ENCODE results near the gene ASIC2.

ASIC2 gene

DNA sequence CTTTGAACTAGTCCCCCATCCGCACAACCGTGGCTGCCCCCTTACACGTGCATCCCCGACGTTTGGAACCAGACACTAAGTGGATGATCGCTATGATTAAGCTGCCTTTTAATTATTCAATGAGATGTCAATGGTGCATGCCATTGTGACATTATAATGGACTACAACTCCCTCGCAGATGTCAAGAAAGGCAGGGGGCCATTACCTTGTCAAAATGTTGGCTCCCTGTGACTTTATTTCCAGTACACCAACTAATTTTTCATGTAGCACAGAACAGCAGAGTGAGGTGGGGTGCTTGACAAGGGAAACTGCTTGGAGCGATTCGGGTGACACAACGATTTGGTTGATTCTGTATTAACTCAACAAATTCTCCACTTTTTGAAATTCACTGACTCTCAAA, 26.5 kb downstream of the ASIC2 start:
- no peak for DNase-seq (ENCODE audit: low read depth in 1 of 2, low spot score in 1 of 2)
- Histone ChIP-seq H3K27ac (replicated peaks) (no peak overlapping the region), H3K27me3 (ENCODE audit: insufficient read depth, poor library complexity, severe bottlenecking) (no peaks in the 10 kb centered on the region), H3K4me3 (replicated peaks; ENCODE audit: insufficient read depth, low read length) (no peak overlapping the region)
- TF ChIP-seq, protein P1, sequence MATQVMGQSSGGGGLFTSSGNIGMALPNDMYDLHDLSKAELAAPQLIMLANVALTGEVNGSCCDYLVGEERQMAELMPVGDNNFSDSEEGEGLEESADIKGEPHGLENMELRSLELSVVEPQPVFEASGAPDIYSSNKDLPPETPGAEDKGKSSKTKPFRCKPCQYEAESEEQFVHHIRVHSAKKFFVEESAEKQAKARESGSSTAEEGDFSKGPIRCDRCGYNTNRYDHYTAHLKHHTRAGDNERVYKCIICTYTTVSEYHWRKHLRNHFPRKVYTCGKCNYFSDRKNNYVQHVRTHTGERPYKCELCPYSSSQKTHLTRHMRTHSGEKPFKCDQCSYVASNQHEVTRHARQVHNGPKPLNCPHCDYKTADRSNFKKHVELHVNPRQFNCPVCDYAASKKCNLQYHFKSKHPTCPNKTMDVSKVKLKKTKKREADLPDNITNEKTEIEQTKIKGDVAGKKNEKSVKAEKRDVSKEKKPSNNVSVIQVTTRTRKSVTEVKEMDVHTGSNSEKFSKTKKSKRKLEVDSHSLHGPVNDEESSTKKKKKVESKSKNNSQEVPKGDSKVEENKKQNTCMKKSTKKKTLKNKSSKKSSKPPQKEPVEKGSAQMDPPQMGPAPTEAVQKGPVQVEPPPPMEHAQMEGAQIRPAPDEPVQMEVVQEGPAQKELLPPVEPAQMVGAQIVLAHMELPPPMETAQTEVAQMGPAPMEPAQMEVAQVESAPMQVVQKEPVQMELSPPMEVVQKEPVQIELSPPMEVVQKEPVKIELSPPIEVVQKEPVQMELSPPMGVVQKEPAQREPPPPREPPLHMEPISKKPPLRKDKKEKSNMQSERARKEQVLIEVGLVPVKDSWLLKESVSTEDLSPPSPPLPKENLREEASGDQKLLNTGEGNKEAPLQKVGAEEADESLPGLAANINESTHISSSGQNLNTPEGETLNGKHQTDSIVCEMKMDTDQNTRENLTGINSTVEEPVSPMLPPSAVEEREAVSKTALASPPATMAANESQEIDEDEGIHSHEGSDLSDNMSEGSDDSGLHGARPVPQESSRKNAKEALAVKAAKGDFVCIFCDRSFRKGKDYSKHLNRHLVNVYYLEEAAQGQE (IDR thresholded peaks at IDR 0.05; ENCODE audit: insufficient replicate concordance, low read depth): no peak
- TF ChIP-seq POLR2AphosphoS5 (IDR thresholded peaks at IDR 0.05; ENCODE audit: low read depth) (no peak), SPI1 (IDR thresholded peaks at IDR 0.05; ENCODE audit: borderline replicate concordance, low read depth) (no peak), GABPA (IDR thresholded peaks at IDR 0.05; ENCODE audit: low read depth) (no peak)
- TF ChIP-seq, protein P2, sequence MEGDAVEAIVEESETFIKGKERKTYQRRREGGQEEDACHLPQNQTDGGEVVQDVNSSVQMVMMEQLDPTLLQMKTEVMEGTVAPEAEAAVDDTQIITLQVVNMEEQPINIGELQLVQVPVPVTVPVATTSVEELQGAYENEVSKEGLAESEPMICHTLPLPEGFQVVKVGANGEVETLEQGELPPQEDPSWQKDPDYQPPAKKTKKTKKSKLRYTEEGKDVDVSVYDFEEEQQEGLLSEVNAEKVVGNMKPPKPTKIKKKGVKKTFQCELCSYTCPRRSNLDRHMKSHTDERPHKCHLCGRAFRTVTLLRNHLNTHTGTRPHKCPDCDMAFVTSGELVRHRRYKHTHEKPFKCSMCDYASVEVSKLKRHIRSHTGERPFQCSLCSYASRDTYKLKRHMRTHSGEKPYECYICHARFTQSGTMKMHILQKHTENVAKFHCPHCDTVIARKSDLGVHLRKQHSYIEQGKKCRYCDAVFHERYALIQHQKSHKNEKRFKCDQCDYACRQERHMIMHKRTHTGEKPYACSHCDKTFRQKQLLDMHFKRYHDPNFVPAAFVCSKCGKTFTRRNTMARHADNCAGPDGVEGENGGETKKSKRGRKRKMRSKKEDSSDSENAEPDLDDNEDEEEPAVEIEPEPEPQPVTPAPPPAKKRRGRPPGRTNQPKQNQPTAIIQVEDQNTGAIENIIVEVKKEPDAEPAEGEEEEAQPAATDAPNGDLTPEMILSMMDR (IDR thresholded peaks at IDR 0.05; ENCODE audit: insufficient read depth, low read length): no peak

DNA sequence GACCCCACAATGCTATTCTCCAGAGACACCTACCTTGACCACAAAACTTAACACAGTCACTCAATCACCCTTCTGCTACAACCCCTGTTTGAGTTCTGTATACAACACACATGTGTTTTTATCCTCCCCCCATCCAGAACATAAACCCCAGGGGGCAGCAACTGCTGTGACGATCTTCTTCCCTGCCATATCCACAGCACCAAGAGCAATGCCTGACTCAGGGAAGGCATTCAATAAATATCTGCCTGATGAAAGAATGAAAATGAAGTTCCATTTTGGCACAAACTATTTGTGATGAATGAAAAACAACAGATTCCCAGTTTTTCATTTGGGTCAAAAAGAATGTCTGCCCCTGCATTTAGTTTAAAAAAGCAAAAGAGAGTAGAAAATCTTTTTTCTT, 27.0 kb downstream of the ASIC2 start:
- no peak for DNase-seq (ENCODE audit: low read depth in 1 of 2, low spot score in 1 of 2)
- H3K27ac ChIP-seq (replicated peaks): no peak overlapping the region
- H3K27me3 ChIP-seq (ENCODE audit: insufficient read depth, poor library complexity, severe bottlenecking): no peaks in the 10 kb centered on the region
- TF ChIP-seq SPI1 (IDR thresholded peaks at IDR 0.05; ENCODE audit: borderline replicate concordance, low read depth) (no peak), GABPA (IDR thresholded peaks at IDR 0.05; ENCODE audit: low read depth) (no peak), POLR2AphosphoS5 (IDR thresholded peaks at IDR 0.05; ENCODE audit: low read depth) (no peak)
- TF ChIP-seq, protein P1 (IDR thresholded peaks at IDR 0.05; ENCODE audit: insufficient replicate concordance, low read depth): no peak
- TF ChIP-seq, protein P2 (IDR thresholded peaks at IDR 0.05; ENCODE audit: insufficient read depth, low read length): no peak
- H3K4me3 ChIP-seq (replicated peaks; ENCODE audit: insufficient read depth, low read length): no peak overlapping the region

DNA sequence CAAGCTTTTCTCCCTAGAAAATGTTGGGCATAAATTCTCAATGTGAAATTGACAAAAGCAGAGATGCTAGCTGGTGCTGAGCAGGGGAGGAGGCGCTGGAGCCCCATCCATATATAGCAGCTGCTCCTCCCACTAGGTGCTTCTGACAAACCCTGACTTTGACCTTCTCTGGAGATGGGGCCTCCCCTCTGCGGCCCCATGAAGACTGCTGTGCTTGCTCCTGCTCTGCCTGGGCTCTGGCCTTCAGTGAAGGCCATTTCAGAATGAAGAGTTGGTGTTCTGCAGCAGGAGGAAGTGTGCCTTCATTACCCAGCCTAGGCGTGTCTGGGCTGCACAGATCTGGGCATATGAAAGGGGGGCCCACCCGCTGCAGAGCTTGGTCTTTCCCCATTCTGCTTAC, 29.7 kb downstream of the ASIC2 start:
- Histone ChIP-seq H3K27me3 (ENCODE audit: insufficient read depth, poor library complexity, severe bottlenecking) (no peaks in the 10 kb centered on the region), H3K4me3 (replicated peaks; ENCODE audit: insufficient read depth, low read length) (no peak overlapping the region), H3K27ac (replicated peaks) (no peak overlapping the region)
- TF ChIP-seq SPI1 (IDR thresholded peaks at IDR 0.05; ENCODE audit: borderline replicate concordance, low read depth) (no peak), GABPA (IDR thresholded peaks at IDR 0.05; ENCODE audit: low read depth) (no peak), POLR2AphosphoS5 (IDR thresholded peaks at IDR 0.05; ENCODE audit: low read depth) (no peak)
- TF ChIP-seq, protein P2 (IDR thresholded peaks at IDR 0.05; ENCODE audit: insufficient read depth, low read length): no peak
- TF ChIP-seq, protein P1 (IDR thresholded peaks at IDR 0.05; ENCODE audit: insufficient replicate concordance, low read depth): no peak
- no peak for DNase-seq (ENCODE audit: low read depth in 1 of 2, low spot score in 1 of 2)

All from HL-60 (cell line).